OCI-LY1 (cell line): Measurements from ENCODE around the gene ETV3L.

ENCODE experiments used
- H2AFZ ChIP-seq: fragments of 200-600 bp; sonication (generic), shearing (Covaris generic); 2 replicates; pipeline ENCODE4 v1.6.0; 2014; ENCODE audit warnings: antibody characterized with exemption, mild to moderate bottlenecking, low read length
- H3F3A ChIP-seq: fragments of 200-600 bp; sonication (generic), shearing (Covaris generic); 2 replicates; pipeline ENCODE4 v1.6.0; 2014; ENCODE audit warnings: mild to moderate bottlenecking, antibody characterized with exemption, low read length, moderate library complexity; ENCODE audit not compliant: insufficient read depth
- H3K27ac ChIP-seq: fragments of 200-600 bp; sonication (generic); 2 replicates; pipeline ENCODE4 v1.5.1; 2014; ENCODE audit warnings: low read length, mixed run types, mild to moderate bottlenecking, low read depth; ENCODE audit not compliant: poor library complexity, severe bottlenecking
- H3K27me3 ChIP-seq: fragments of 200-600 bp; sonication (generic); 2 replicates; pipeline ENCODE4 v1.6.0; 2014; ENCODE audit warnings: antibody characterized with exemption, mild to moderate bottlenecking, low read length, moderate library complexity; ENCODE audit not compliant: insufficient read depth
- H3K36me3 ChIP-seq: fragments of 200-600 bp; sonication (generic); 2 replicates; pipeline ENCODE4 v1.6.1; 2014; ENCODE audit warnings: mild to moderate bottlenecking, antibody characterized with exemption, low read length, moderate library complexity, mixed read lengths; ENCODE audit not compliant: insufficient read depth
- H3K4me1 ChIP-seq: fragments of 200-600 bp; sonication (generic); 2 replicates; pipeline ENCODE4 v1.5.1; 2014; ENCODE audit warnings: mild to moderate bottlenecking, low read length, moderate library complexity; ENCODE audit not compliant: insufficient read depth, severe bottlenecking
- H3K4me2 ChIP-seq: fragments of 200-600 bp; sonication (generic), shearing (Covaris generic); 2 replicates; pipeline ENCODE4 v1.6.1; 2014; ENCODE audit warnings: low read length
- H3K4me3 ChIP-seq: fragments of 200-600 bp; sonication (generic); 2 replicates; pipeline ENCODE4 v1.5.1; 2014; ENCODE audit warnings: low read length, low read depth, mild to moderate bottlenecking, mixed read lengths; ENCODE audit not compliant: poor library complexity, severe bottlenecking
- H3K79me2 ChIP-seq: fragments of 200-600 bp; shearing (Covaris generic); 2 replicates; pipeline ENCODE4 v1.6.1; 2016; ENCODE audit warnings: mixed run types, low read length, mixed read lengths; ENCODE audit not compliant: insufficient read depth
- H3K9ac ChIP-seq: fragments of 200-600 bp; sonication (generic), shearing (Covaris generic); 2 replicates; pipeline ENCODE4 v1.6.1; 2014; ENCODE audit warnings: mild to moderate bottlenecking, low read length, mixed read lengths
- H3K9me2 ChIP-seq: fragments of 200-600 bp; sonication (generic), shearing (Covaris generic); 2 replicates; pipeline ENCODE4 v1.6.1; 2014; ENCODE audit warnings: low read depth, mild to moderate bottlenecking, low read length, mixed read lengths
- H3K9me3 ChIP-seq: fragments of 200-600 bp; shearing (Covaris generic); 2 replicates; pipeline ENCODE4 v1.6.1; 2014; ENCODE audit warnings: low read length, mixed read lengths
- H4K20me1 ChIP-seq: fragments of 200-600 bp; sonication (generic), shearing (Covaris generic); 2 replicates; pipeline ENCODE4 v1.6.0; 2016; ENCODE audit warnings: mild to moderate bottlenecking, low read length; ENCODE audit not compliant: insufficient read depth
- CTCF ChIP-seq: fragments of 200-600 bp; sonication (generic), shearing (Covaris generic); IDR thresholded peaks from 2 replicates; pipeline ENCODE4 v1.5.1; 2017; ENCODE audit warnings: mild to moderate bottlenecking, antibody characterized with exemption, low read length, moderate library complexity, mixed read lengths
- EZH2 ChIP-seq: fragments of 200-600 bp; sonication (generic), shearing (Covaris generic); IDR thresholded peaks from 2 replicates; pipeline ENCODE4 v1.8.0; 2017; ENCODE audit warnings: borderline replicate concordance, mixed run types, mild to moderate bottlenecking, antibody characterized with exemption, low read length, moderate library complexity, mixed read lengths

ETV3L gene

GRCh38 chr1:157105298-157105987 is 5.8 kb upstream of the ETV3L start:
- no peaks in the 10 kb centered on the region for H3K9me3 ChIP-seq
- H2AFZ ChIP-seq = no peak overlapping the region
- no peak overlapping the region for H3K4me2 ChIP-seq
- H3K27me3 ChIP-seq = peaks cover 4% of the 10 kb centered on the region; the same call in 1 of the 2 replicates
- no peaks in the 10 kb centered on the region for H3K9me2 ChIP-seq
- no peak overlapping the region for H3K9ac ChIP-seq
- H3K4me1 ChIP-seq = no peaks in the 10 kb centered on the region
- no peaks in the 10 kb centered on the region for H3K79me2 ChIP-seq
- TF ChIP-seq CTCF (no peak), EZH2 (no peak)
- no peak overlapping the region for H3K4me3 ChIP-seq
- H3K27ac ChIP-seq = no peak overlapping the region
- no peaks in the 10 kb centered on the region for H3F3A ChIP-seq
- no peaks in the 10 kb centered on the region for H4K20me1 ChIP-seq
- no peaks in the 10 kb centered on the region for H3K36me3 ChIP-seq

GRCh38 chr1:157104598-157105293 is 5.1 kb upstream of the ETV3L start:
- no peaks in the 10 kb centered on the region for H3K4me1 ChIP-seq
- H3K9ac ChIP-seq = no peak overlapping the region
- H3K27me3 ChIP-seq = peaks cover 4% of the 10 kb centered on the region; the same call in 1 of the 2 replicates
- H3K36me3 ChIP-seq = no peaks in the 10 kb centered on the region
- no peak overlapping the region for H3K4me2 ChIP-seq
- H3K9me2 ChIP-seq = no peaks in the 10 kb centered on the region
- H3F3A ChIP-seq = no peaks in the 10 kb centered on the region
- no peak for TF ChIP-seq EZH2
- TF ChIP-seq CTCF = no peak
- no peak overlapping the region for H3K27ac ChIP-seq
- no peak overlapping the region for H3K4me3 ChIP-seq
- H2AFZ ChIP-seq = no peak overlapping the region
- H3K79me2 ChIP-seq = no peaks in the 10 kb centered on the region
- no peaks in the 10 kb centered on the region for H3K9me3 ChIP-seq
- no peaks in the 10 kb centered on the region for H4K20me1 ChIP-seq

GRCh38 chr1:157103268-157103667 is 3.7 kb upstream of the ETV3L start:
- no peaks in the 10 kb centered on the region for H4K20me1 ChIP-seq
- no peaks in the 10 kb centered on the region for H3K9me3 ChIP-seq
- no peaks in the 10 kb centered on the region for H3K4me1 ChIP-seq
- H3K27ac ChIP-seq = no peak overlapping the region
- H3F3A ChIP-seq = no peaks in the 10 kb centered on the region
- H3K9me2 ChIP-seq = no peaks in the 10 kb centered on the region
- H2AFZ ChIP-seq = no peak overlapping the region
- no peak overlapping the region for H3K4me2 ChIP-seq
- H3K27me3 ChIP-seq = no peaks in the 10 kb centered on the region; the same call in 1 of the 2 replicates
- H3K4me3 ChIP-seq = no peak overlapping the region
- TF ChIP-seq EZH2 = no peak
- no peak for TF ChIP-seq CTCF
- no peak overlapping the region for H3K9ac ChIP-seq
- H3K36me3 ChIP-seq = no peaks in the 10 kb centered on the region
- no peaks in the 10 kb centered on the region for H3K79me2 ChIP-seq
